ENCODE results near the gene NCAPD2. TPM values are rescaled to one million over a fixed set of nuclear protein-coding genes. Genes with fewer than 3 reads are reported as not detected.

NCAPD2 gene
- total and polyA plus RNA-seq, 2 donors (not counting 1 experiment from before 2014, with no cell fraction given): 19.9 to 42.1 TPM

DNA sequence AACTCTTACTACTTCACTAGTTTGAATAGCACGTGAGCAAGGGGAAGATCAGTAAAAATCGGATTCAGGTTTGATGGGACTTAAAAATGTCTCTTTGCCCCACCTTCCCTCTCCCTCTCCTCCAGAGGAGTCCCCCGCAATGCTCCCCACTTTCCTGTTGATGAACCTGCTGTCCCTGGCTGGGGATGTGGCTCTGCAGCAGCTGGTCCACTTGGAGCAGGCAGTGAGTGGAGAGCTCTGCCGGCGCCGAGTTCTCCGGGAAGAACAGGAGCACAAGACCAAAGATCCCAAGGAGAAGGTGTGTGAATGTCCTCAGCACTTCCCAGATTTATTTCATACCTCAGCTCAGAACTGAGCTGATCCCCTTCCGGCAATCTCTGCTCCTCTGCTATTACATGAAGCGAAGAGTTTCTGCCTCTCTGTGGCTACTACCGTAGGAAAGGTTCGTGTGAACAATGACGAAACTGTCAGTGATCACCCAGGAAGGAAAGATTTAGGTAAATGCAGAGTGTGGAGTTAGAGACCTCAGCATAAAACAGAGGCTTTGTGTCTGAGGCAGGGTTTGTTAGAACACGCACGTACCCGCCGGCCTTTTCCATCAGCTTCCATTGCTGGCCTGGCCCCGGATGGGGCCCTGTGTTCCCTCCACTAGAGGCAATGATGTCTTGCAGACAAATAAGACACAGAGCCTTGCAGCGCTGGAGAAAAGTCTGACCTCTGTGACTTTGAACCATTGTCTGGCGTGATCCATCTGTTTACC is 33.0 kb downstream of the NCAPD2 start:
- no peaks in the 10 kb centered on the region for H3K27me3 Mint-ChIP-seq
- H3K36me3 ChIP-seq (replicated peaks in 1 of 2; ENCODE audit: control extremely low read depth in 1 of 2, control insufficient read depth in 1 of 2, extremely low read depth in 1 of 2, insufficient read depth in 2 of 2, low read length in 1 of 2): peaks cover 6 to 89% of the 10 kb centered on the region in 2 experiments
- no peak overlapping the region for H3K9ac ChIP-seq (ENCODE audit: low read length)
- POLR2A ChIA-PET: no interaction called here
- no peaks in the 10 kb centered on the region for H3K79me2 ChIP-seq (ENCODE audit: control insufficient read depth, insufficient read depth, low read length)
- H3K9me3 ChIP-seq (ENCODE audit: control extremely low read depth in 1 of 3, control insufficient read depth in 2 of 3, insufficient read depth in 1 of 3, low read length in 2 of 3): no peaks in the 10 kb centered on the region
- no peaks in the 10 kb centered on the region for H3K27me3 ChIP-seq (replicated peaks in 1 of 4; ENCODE audit: control extremely low read depth in 1 of 4, control insufficient read depth in 3 of 4, insufficient read depth in 4 of 4, low read length in 3 of 4)
- H3K27ac Mint-ChIP-seq: no peak overlapping the region
- no peak for DNase-seq
- no peak for ATAC-seq (ENCODE audit: low read depth)
- H3K4me1 Mint-ChIP-seq: peaks cover 2% of the 10 kb centered on the region
- no peak overlapping the region for H3K4me3 Mint-ChIP-seq
- 99% methylated on average over 18 of the region's 19 CpGs for WGBS (ENCODE audit: insufficient coverage)
- H2AFZ ChIP-seq (ENCODE audit: insufficient read depth, low read depth, low read length, poor library complexity, severe bottlenecking): no peak overlapping the region
- H3K27ac ChIP-seq (ENCODE audit: low read length in 2 of 2): no peak overlapping the region
- TF ChIP-seq, protein P1, sequence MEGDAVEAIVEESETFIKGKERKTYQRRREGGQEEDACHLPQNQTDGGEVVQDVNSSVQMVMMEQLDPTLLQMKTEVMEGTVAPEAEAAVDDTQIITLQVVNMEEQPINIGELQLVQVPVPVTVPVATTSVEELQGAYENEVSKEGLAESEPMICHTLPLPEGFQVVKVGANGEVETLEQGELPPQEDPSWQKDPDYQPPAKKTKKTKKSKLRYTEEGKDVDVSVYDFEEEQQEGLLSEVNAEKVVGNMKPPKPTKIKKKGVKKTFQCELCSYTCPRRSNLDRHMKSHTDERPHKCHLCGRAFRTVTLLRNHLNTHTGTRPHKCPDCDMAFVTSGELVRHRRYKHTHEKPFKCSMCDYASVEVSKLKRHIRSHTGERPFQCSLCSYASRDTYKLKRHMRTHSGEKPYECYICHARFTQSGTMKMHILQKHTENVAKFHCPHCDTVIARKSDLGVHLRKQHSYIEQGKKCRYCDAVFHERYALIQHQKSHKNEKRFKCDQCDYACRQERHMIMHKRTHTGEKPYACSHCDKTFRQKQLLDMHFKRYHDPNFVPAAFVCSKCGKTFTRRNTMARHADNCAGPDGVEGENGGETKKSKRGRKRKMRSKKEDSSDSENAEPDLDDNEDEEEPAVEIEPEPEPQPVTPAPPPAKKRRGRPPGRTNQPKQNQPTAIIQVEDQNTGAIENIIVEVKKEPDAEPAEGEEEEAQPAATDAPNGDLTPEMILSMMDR (IDR thresholded peaks at IDR 0.05): no peak
- TF ChIP-seq EZH2 (IDR thresholded peaks at IDR 0.05; ENCODE audit: borderline replicate concordance, insufficient read depth, low read depth, low read length, poor library complexity, severe bottlenecking): no peak
- no peaks in the 10 kb centered on the region for H3K9me3 Mint-ChIP-seq (ENCODE audit: insufficient read depth)
- intact Hi-C loops (cut with micrococcal nuclease): no loop called here
- CTCF ChIA-PET: no interaction called here
- H3K4me2 ChIP-seq (replicated peaks; ENCODE audit: low read depth, low read length, poor library complexity, severe bottlenecking): no peak overlapping the region
- no peak overlapping the region for H3K4me3 ChIP-seq (ENCODE audit: control extremely low read depth in 1 of 5, extremely low read depth in 1 of 5, insufficient read depth in 1 of 5, low read depth in 2 of 5, low read length in 4 of 5)
- no peaks in the 10 kb centered on the region for H4K20me1 ChIP-seq (ENCODE audit: control insufficient read depth, insufficient read depth, low read length, poor library complexity, severe bottlenecking)
- peaks cover 0 to under 1% of the 10 kb centered on the region in 2 donors for H3K4me1 ChIP-seq (ENCODE audit: control insufficient read depth in 2 of 2, insufficient read depth in 2 of 2, low read length in 2 of 2)

DNA sequence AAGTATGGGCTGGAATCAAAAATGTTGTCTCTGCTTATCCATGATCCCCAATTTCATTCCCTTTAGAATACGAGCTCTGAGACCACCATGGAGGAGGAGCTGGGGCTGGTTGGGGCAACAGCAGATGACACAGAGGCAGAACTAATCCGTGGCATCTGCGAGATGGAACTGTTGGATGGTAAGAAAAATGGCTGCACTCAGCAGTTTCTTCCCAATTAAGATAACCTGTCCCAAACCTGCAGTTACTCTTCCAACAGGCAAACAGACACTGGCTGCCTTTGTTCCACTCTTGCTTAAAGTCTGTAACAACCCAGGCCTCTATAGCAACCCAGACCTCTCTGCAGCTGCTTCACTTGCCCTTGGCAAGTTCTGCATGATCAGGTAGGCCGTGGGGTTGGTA is 33.8 kb downstream of the NCAPD2 start:
- intact Hi-C loops (cut with micrococcal nuclease): no loop called here

More for the DNA sequence above, 33.8 kb downstream of the NCAPD2 start:
- no peak for TF ChIP-seq EZH2 (IDR thresholded peaks at IDR 0.05; ENCODE audit: borderline replicate concordance, insufficient read depth, low read depth, low read length, poor library complexity, severe bottlenecking)
- TF ChIP-seq, protein P1 (IDR thresholded peaks at IDR 0.05): no peak
- no peaks in the 10 kb centered on the region for H3K9me3 Mint-ChIP-seq (ENCODE audit: insufficient read depth)
- Histone ChIP-seq H3K36me3 (replicated peaks in 1 of 2; ENCODE audit: control extremely low read depth in 1 of 2, control insufficient read depth in 1 of 2, extremely low read depth in 1 of 2, insufficient read depth in 2 of 2, low read length in 1 of 2) (peaks cover 5 to 81% of the 10 kb centered on the region in 2 experiments), H3K79me2 (ENCODE audit: control insufficient read depth, insufficient read depth, low read length) (no peaks in the 10 kb centered on the region), H3K9me3 (ENCODE audit: control extremely low read depth in 1 of 3, control insufficient read depth in 2 of 3, insufficient read depth in 1 of 3, low read length in 2 of 3) (no peaks in the 10 kb centered on the region), H3K27me3 (replicated peaks in 1 of 4; ENCODE audit: control extremely low read depth in 1 of 4, control insufficient read depth in 3 of 4, insufficient read depth in 4 of 4, low read length in 3 of 4) (no peaks in the 10 kb centered on the region), H3K4me2 (replicated peaks; ENCODE audit: low read depth, low read length, poor library complexity, severe bottlenecking) (no peak overlapping the region), H2AFZ (ENCODE audit: insufficient read depth, low read depth, low read length, poor library complexity, severe bottlenecking) (no peak overlapping the region), H3K4me3 (ENCODE audit: control extremely low read depth in 1 of 5, extremely low read depth in 1 of 5, insufficient read depth in 1 of 5, low read depth in 2 of 5, low read length in 4 of 5) (no peak overlapping the region), H3K9ac (ENCODE audit: low read length) (no peak overlapping the region), H3K27ac (ENCODE audit: low read length in 2 of 2) (no peak overlapping the region), H4K20me1 (ENCODE audit: control insufficient read depth, insufficient read depth, low read length, poor library complexity, severe bottlenecking) (no peaks in the 10 kb centered on the region), H3K4me1 (ENCODE audit: control insufficient read depth in 2 of 2, insufficient read depth in 2 of 2, low read length in 2 of 2) (peaks cover 6 to 8% of the 10 kb centered on the region in 2 donors)
- POLR2A ChIA-PET: no interaction called here
- H3K27ac Mint-ChIP-seq: no peak overlapping the region
- WGBS (ENCODE audit: insufficient coverage): 93% methylated on average over 3 of the region's 4 CpGs
- CTCF ChIA-PET: no interaction called here
- no peak overlapping the region for H3K4me3 Mint-ChIP-seq
- no peaks in the 10 kb centered on the region for H3K27me3 Mint-ChIP-seq
- no peak for DNase-seq
- peaks cover 10% of the 10 kb centered on the region for H3K4me1 Mint-ChIP-seq
- ATAC-seq (ENCODE audit: low read depth): no peak

Data from B cell (primary cell).